GM19035 (cell line): Measurements from ENCODE around the gene ZNF230.
A peak's percentile ranks its signal among the peaks of the same experiment; 100 is the strongest.

ENCODE experiments used
- ATAC-seq: cut with Tn5 transposase; IDR thresholded peaks from one replicate; pipeline ENCODE4 v1.9.1; 2021; ENCODE audit not compliant: unreplicated experiment

Gene ZNF230

DNA sequence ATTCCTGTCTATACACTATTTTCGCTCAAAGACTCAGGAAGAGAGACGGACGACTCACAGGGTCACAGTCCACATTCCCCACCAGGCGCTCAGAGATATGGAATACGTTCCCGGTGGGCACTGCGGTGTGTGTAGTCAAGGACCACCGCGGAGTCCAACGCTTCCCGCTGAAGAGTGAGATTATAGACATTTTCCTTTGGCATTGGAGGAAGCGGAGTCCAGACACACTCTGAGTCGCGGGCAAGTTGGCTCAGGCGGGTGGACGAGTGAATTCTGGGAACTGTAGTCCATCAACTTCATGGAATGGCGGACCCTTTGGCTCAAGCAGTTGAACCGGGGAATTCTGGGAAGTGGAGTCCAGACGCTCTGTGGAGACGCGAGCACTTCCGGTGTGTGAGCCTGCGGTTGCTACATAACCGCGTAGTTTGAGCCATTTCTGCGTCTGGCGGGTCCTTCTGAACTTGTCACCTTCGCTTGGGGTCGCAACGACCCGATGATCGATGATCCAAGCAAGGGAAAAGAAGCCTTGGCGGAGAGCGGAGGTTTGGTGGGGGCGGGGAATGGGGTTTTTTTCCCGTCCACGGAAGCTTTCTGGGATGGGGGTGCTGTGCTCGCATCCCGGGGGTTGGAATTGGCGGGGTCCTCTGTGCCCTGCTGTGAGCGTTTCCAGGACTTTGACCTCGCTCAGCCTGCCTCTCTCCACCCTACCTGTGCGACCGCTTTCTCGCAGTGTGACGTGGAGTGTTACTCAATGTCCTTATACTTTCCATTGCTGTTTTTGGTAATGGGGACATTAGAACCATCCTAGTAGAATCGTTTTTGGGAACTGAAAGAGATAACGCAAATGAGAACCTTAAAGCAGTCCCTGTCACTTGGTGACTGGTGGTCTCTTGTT lies at the start of gene ZNF230:
Gene ZNF230, plus strand, starts transcription at position 392 of the 895 bp plus-strand sequence. CDS start 4,122 bp downstream, outside the sequence.
- peak; percentile 98 for ATAC-seq

DNA sequence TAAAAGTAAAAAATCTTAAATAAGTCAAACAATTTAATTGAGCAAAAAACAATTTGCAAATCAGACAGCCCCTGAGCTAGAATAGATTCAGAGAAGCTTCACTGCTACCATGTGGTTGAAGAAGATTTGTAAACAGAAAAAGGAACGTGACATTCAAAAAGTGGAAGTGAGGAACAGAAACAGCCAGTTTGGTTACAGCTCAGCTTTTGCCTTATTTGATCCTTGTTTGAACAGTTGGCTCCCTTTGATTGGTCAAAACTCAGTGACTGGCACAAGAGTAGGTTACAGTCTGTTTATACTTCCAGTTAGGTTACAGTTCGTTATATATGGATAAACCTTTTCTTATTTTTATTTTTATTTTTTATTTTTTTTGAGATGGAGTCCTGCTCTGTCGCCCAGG lies 45.9 kb upstream of the ZNF230 start:
- ATAC-seq = no peak

DNA sequence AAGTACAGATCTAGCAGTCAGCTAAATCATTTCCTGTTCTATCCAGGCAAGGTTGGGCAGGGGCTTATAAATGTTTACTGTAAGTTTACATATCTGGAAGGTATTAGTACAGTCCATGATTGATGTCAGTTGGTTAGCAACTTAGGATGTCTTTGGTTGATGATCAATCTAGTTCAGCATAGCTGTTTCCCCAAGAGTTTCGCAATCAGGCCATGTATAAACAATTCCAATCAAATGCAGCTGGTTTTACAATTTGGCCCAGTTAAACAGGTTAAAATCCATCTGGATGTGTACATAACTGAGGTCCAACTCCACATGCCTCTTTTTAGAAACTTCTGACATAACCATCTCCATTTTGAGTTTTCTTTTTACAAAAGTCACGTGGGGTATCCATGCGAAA lies 44.9 kb upstream of the ZNF230 start:
- ATAC-seq = no peak

DNA sequence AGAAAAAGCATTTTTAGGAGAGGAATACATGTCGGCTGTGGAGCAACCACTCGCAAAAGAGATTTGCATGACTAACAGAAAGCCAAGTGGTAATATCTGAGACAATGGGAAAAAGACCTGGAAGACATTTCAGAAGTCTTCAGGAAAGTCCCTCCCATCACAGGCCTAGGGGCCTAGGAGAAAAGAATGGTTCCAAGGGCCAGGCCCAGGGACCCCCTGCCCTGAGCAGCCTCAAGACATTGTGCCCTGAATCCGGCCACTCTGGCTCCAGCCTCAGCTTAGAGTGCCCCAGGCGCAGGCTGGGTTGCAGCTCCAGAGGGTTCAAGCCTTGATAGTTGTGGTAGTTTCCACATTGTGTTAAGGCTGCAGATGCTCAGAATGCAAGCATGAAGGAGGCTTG lies 42.3 kb upstream of the ZNF230 start:
- ATAC-seq = no peak

DNA sequence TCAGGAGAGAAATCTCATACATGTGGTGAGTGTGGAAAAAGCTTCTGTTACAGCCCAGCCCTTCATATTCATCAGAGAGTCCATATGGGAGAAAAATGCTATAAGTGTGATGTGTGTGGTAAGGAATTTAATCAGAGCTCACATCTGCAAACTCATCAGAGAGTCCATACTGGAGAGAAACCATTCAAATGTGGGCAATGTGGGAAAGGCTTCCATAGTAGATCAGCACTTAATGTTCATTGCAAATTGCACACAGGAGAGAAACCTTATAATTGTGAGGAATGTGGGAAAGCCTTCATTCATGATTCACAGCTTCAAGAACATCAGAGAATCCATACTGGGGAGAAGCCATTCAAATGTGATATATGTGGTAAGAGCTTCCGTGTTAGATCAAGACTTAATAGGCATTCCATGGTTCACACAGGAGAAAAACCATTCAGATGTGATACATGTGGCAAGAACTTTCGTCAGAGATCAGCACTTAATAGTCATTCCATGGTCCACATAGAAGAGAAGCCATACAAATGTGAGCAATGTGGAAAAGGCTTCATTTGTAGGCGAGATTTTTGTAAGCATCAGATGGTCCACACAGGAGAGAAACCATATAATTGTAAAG lies 36.6 kb upstream of the ZNF230 start:
- ATAC-seq = no peak

DNA sequence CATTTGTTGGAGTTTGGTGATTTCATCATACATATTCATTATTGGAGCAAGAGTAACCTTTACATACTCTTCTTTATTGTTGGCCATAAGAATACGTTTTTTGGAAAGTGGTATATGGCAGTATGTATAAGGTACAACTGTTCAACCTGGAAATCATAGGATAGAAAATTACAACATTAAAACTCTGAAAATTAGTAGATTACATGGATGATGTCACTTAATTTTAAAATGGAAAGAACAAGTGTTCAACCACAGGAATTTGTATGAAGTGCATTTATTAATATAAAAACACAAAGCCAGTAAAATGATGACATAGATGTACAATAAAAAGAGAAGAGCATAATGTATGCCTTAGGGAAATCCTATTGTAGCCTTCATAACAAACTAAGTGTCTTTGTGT lies 26.0 kb upstream of the ZNF230 start:
- no peak for ATAC-seq

DNA sequence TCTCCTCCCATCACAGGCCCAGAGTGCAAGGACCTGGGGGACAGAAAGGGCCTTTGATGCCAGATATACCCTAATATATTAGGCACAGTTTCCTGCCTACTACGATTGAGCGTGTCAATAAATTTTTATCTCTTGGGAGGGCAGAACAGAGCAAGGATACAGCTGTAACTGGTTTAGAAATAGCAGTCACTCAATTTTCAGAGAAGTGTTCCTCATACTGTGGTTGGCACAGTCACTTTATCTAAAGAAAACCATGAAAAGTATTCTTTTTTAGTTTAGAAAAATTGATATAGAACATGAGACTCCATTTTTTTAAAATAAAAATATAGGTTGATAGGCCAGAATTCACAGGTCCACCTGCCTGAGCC lies 19.2 kb upstream of the ZNF230 start:
- no peak for ATAC-seq

DNA sequence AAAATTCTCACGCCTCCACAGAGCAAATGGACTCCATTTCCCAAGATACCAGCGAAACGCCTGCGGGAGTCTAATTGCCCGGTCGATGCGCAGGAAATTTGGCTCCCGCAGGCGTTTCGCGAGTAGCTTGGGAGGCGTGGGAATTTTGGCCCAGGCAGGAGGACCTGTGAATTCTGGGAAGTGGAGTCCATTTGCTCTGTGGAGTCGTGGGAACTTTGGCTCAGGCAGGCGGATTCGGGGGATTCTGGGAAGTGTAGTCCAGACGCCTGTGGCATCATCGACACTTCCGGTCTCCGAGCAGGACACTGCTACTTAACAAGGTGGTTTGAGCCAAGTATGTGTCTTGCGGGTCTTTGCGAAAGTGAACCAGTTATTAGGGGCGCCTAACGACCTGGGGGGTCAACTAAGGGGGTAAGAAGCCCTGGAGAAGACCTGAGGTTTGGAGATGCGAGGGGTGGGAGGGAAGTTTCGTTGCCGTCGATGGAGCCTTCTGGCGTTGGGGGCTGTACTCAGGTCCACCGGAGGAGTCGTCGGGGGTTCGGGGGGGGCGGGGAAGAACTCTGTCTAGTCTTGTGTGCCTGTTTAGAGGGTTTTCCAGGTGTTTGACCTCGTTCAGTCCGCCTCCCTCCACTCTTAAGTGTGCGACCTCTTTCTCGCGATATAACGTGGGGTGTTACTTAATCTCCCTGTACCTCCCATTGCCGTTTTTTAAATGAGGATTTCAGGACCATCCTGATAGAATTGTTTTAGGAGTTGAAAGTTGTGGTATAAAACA lies 18.7 kb upstream of the ZNF230 start, which contains the start of gene ZNF155:
Gene ZNF155, plus strand, starts transcription at position 277 of the 775 bp plus-strand sequence. CDS start 4,356 bp downstream, outside the sequence.
- ATAC-seq = peak; percentile 85

DNA sequence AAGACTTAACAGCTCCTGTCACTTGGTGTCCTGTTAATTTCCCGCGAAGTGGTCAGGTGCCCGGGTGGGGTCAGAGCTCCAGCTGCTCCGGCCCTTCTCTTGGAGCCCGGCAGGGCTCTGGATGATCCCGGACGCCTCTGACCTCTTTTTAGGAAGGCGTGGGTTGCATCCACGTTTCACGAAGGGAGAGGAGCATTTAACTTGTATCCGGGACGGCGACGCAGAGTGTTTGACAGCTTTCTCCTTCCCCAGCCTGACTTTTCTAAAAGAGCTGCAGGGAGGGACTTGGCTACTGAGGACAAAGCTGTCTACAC lies 18.1 kb upstream of the ZNF230 start:
- no peak for ATAC-seq

DNA sequence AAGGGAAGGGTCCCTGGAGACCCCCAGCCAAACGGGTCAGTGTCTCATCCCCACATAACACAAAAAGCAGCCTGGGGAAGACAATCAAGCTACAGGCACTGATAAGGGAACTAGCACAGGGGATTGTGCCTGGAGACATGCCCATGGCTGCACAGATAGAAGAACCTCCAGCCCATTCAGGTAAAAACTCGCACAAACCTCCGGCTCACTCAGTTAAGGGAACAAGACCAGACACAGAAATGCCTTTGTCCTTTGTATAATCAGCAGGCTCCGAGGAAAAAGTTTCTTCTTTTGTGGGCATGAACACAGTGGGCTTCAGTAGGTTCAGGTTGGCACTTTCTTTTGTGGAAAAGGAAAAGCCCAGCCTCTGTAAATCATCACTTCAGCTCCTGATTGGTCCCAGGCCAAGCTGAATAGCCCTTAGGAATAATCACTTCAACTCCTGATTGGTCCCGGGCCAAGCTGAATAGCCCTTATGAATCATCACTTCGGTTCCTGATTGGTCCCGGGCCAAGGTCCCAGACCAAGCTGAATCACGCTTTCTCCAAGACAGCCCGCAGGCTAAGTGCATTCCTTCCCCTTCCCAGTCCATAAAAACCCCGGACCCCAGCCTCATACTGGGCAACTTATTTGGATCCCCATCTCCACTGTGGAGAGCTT lies 5.0 kb upstream of the ZNF230 start:
- no peak for ATAC-seq

DNA sequence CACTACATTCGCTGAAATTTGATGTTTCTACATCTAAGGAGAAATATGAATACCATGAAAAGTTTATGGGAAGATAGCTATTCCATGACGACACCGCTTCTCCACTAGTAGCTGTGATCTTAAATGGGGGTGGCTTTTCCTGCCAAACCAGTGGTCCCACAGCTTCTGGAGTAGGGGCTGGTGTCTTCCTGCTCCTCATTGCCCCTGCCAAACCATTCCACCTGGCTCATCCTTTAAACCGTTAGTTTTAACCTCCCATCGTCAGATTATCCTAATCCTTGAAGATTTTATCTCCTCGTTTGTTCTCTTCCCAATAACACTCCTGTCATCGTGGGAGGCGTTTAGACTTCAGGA lies 568 bp upstream of the ZNF230 start:
- ATAC-seq = no peak

DNA sequence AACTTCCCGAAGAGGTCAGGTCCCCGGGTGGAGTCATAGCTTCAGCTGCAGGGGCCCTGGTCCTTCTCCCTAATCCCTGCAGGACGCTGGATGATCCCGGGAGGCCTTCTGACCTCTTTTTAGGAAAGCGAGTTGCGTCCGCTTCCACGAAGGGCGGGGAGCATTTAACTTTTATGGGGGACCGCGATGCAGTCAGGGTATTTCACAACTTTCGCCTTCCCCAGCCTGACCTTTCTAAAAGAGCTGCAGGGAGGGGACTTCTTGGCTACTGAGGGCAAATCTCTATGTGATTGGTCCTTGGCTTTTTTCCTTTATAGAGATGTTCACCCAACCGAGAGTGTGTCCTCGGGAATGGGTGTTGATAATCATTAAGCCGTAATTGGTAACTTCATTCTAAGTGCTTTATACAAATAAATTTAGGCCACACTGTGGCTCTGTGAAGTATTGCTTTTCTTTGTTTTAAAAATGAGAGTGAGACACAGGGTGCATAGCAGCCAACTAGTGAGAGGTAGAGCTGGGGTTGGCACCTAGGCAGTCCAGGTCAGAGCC lies 778 bp downstream of the ZNF230 start:
- ATAC-seq = no peak

DNA sequence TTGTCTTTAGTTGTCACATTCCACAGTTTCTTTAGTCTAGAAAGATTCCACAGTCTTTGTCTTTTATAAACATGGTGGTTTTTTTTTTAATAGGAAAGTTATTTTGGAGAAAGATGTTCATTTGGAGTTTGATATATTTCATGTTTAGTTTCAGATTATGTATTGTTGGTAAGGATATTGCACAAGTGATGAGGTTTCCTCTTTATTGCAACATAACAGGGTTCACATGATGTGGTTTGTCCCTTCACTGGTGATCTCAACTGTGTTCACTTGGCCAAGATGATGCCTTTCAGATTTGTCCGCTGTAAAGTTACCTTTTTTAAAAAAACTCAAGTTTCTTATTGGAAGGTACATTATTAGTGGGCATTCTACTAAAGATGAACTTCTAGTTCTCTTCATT lies 3.2 kb downstream of the ZNF230 start:
- ATAC-seq = no peak

DNA sequence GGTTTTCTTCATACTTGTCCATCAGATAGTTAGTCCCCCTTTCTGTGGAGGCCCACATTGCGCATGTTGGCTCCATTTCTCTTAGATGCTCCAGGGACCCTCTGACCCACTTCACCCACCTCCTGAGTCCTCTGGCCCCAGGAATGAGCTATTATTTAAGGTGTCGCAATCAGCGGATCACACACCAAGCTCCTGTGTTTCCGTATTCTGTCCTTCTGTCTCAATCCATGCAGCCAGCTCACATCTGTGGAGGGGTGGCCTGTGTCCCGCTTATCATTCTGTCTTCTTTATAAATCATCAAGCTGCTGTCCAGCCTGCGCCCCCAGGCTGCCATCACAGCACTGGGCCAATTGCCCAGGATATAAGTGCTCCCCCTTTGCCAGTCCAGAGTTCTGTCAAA lies 4.7 kb downstream of the ZNF230 start:
- ATAC-seq = no peak

DNA sequence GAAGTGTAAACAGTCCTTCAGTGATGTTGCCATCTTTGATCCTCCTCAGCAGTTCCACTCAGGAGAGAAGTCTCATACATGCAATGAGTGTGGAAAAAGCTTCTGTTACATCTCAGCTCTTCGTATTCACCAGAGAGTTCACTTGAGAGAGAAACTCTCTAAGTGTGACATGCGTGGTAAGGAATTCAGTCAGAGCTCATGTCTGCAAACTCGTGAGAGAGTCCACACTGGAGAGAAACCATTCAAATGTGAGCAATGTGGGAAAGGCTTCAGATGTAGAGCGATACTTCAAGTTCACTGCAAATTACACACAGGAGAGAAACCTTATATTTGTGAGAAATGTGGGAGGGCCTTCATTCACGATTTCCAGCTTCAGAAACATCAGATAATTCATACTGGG lies 7.7 kb downstream of the ZNF230 start:
- ATAC-seq = no peak

DNA sequence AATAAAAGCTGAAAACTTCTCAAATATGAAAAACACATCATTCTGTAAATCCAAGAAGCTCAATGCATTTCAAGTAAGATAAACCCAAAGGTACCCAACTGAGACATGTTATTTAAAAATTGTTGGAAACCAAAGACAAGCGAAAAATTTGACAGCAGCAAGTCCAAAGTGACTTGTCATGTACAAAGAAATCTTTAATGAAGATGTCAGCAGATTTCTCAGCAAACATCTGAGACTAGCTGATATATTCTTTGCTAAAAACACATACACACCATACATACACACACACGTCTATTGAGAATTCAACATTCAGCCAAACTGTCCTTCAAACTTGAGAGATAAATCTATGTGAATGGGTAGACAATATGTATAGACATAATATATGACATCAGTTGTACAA lies 16.7 kb downstream of the ZNF230 start:
- no peak for ATAC-seq

DNA sequence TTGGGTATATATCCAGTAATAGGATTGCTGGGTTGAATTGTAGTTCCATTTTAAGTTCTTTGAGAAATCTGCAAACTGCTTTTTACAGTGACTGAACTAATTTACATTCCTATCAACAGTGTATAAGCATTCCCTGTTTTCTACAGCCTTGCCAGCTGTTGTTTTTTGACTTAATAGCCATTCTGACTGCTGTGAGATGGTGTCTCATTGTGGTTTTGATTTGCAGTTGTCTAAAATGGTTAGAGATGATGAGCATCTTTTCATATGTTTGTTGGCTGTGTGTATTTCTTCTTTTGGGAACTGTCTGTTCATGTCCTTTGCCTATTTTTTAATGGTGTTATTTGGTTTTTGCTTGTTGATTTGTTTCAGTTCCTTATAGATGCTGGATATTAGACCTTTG lies 18.5 kb downstream of the ZNF230 start:
- no peak for ATAC-seq

DNA sequence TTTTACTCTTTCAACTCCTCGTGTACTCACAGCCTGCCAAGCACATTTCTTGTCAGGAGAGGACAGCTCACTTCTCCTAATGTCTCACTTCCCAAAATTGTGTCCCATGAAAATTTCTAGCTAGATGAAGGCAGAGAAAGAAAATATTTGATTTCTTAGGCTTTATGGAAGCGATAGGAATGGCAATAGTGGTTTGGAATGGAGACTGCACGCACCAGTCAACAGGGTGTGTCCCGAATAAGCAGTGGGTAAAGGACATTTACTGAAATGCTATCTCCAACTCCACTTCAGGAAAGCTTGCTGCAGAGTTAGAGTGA lies 22.1 kb downstream of the ZNF230 start:
- ATAC-seq = no peak

DNA sequence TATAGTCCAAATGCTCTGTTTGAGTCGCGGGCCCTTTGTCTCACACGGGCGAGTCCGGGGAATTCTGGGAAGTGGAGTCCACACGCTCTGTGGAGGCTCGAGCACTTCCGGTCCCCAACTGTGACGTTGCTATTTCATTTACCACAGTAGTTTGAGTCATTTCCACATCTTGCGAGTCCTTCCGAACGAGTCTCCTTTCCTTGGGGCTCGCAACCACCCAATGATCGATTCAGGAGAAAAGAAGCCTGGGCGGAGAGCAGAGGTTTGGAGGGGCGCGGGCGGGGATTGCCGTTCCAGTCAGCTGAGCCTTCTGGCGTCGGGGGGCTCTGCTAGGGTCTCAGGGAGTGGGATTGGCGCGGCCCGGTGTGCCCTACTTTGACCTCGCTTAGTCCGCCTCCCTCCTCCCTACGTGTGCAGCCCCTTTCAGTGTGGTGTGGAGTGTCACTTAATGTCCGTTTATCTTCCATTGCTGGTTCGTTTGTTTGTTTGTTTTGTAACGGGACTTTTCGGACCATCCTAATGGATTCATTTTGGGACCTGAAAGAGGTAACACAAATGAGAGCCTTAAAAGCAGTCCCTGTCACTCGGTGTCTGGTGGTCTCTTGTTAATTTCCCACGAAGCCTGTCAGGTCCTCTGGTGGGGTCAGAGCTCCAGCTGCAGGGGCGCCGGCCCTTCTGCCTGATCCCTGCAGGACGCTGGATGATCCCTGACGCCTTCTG lies 22.6 kb downstream of the ZNF230 start, which contains the start of gene ZNF222:
Gene ZNF222, plus strand, starts transcription at position 163 of the 720 bp plus-strand sequence. Its CDS starts 58 bp downstream, at position 221.
- ATAC-seq = peak; percentile 82

DNA sequence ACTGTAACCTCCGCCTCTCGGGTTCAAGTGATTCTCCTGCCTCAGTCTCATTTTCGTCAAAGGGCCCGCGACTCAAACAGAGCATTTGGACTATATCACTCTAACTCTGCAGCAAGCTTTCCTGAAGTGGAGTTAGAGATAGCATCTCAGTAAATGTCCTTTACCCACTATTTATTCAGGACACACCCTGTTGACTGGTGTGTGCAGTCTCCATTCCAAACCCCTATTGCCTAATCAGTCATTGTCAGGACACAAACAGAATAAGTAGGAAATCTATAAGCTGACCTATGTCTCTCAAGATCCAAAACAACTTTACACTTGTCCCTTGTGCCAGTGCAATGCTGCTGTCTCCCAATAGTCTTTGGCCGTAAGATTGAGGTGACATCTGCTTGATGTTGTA lies 23.9 kb downstream of the ZNF230 start:
- no peak for ATAC-seq
